Mesenchymal stem cell (in vitro differentiated cells and primary cell): ENCODE data around the gene CHRNB1.

Source experiments
- DNase-seq: peaks from one replicate; pipeline ENCODE4 v3.0.0-alpha.2; 2013
- H2AFZ ChIP-seq: one replicate; pipeline ENCODE4 v1.6.1; 2013; ENCODE audit warnings: low read depth, mild to moderate bottlenecking, control low read depth, inconsistent platforms, low read length, moderate library complexity
- H2AK5ac ChIP-seq: 2 replicates; pipeline ENCODE4 v1.6.1; 2013; ENCODE audit warnings: low read length, moderate library complexity, mild to moderate bottlenecking, inconsistent platforms; ENCODE audit not compliant: severe bottlenecking
- H2BK120ac ChIP-seq: one replicate; pipeline ENCODE4 v1.6.1; 2013; ENCODE audit warnings: low read depth, mild to moderate bottlenecking, inconsistent platforms, low read length, moderate library complexity
- H2BK12ac ChIP-seq, 2 experiments: one replicate each; pipeline ENCODE4 v1.6.1; 2013; ENCODE audit warnings: inconsistent platforms in 2 of 2, low read length in 2 of 2, mild to moderate bottlenecking in 2 of 2, moderate library complexity in 2 of 2, control low read depth in 1 of 2
- H2BK15ac ChIP-seq: one replicate; pipeline ENCODE4 v1.6.1; 2013; ENCODE audit warnings: mild to moderate bottlenecking, low read depth, inconsistent platforms; ENCODE audit not compliant: poor library complexity, severe bottlenecking
- H2BK5ac ChIP-seq: 2 replicates; pipeline ENCODE4 v1.6.1; 2013; ENCODE audit warnings: low read depth, mild to moderate bottlenecking, low read length, control low read depth, inconsistent platforms; ENCODE audit not compliant: poor library complexity, severe bottlenecking
- H3K14ac ChIP-seq, 2 experiments: one replicate each; pipeline ENCODE4 v1.6.1; 2013; ENCODE audit warnings: inconsistent platforms in 2 of 2, low read length in 2 of 2, control low read depth in 1 of 2, mild to moderate bottlenecking in 1 of 2, moderate library complexity in 1 of 2
- H3K18ac ChIP-seq, 2 experiments: one replicate each; pipeline ENCODE4 v1.6.1; 2013; ENCODE audit warnings: inconsistent platforms in 2 of 2, low read length in 2 of 2, control low read depth in 1 of 2, low read depth in 1 of 2, mild to moderate bottlenecking in 1 of 2
- H3K23ac ChIP-seq, 2 experiments: one replicate each; pipeline ENCODE4 v1.6.1; 2013; ENCODE audit warnings: inconsistent platforms in 2 of 2, low read length in 2 of 2, mild to moderate bottlenecking in 2 of 2, moderate library complexity in 2 of 2, control low read depth in 1 of 2
- H3K27ac ChIP-seq: 2 replicates; pipeline ENCODE4 v1.5.1; 2013; ENCODE audit warnings: mild to moderate bottlenecking, moderate library complexity, low read length, control low read depth, inconsistent platforms; ENCODE audit not compliant: poor library complexity, severe bottlenecking
- H3K27me3 ChIP-seq, 2 experiments: 2 replicates each; pipeline versions ENCODE4 v1.6.1 to v1.7.0; 2013; ENCODE audit warnings: low read length in 2 of 2, mild to moderate bottlenecking in 2 of 2, moderate library complexity in 2 of 2, control low read depth in 1 of 2, inconsistent platforms in 1 of 2; ENCODE audit not compliant: control insufficient read depth in 1 of 2, insufficient read depth in 1 of 2
- H3K36me3 ChIP-seq, 2 experiments: 2 replicates each; pipeline versions ENCODE4 v1.6.1 to v1.7.0; 2013; ENCODE audit warnings: low read length in 2 of 2, control low read depth in 1 of 2, inconsistent platforms in 1 of 2, low read depth in 1 of 2, mild to moderate bottlenecking in 1 of 2; ENCODE audit not compliant: insufficient read depth in 2 of 2, control insufficient read depth in 1 of 2
- H3K4ac ChIP-seq, 2 experiments: one replicate each; pipeline ENCODE4 v1.6.1; 2013; ENCODE audit warnings: inconsistent platforms in 2 of 2, low read length in 2 of 2, mild to moderate bottlenecking in 2 of 2, moderate library complexity in 2 of 2, control low read depth in 1 of 2, low read depth in 1 of 2
- H3K4me1 ChIP-seq: 2 replicates; pipeline ENCODE4 v1.6.1; 2013; ENCODE audit warnings: low read depth, low read length, control low read depth; ENCODE audit not compliant: control insufficient read depth, insufficient read depth
- H3K4me2 ChIP-seq: 2 replicates; pipeline ENCODE4 v1.6.1; 2013; ENCODE audit warnings: low read length, mild to moderate bottlenecking, inconsistent platforms; ENCODE audit not compliant: poor library complexity, severe bottlenecking
- H3K4me3 ChIP-seq, 2 experiments: 2 replicates each; pipeline versions ENCODE4 v1.5.1 to v1.7.0; 2013; ENCODE audit warnings: low read length in 2 of 2, mild to moderate bottlenecking in 2 of 2, control low read depth in 1 of 2, low read depth in 1 of 2; ENCODE audit not compliant: insufficient read depth in 1 of 2
- H3K79me1 ChIP-seq: replicated peaks from 2 replicates; pipeline ENCODE4 v1.6.1; 2013; ENCODE audit warnings: mild to moderate bottlenecking, control low read depth, low read length, inconsistent platforms; ENCODE audit not compliant: poor library complexity, severe bottlenecking
- H3K9ac ChIP-seq: 2 replicates; pipeline ENCODE4 v1.7.0; 2013; ENCODE audit warnings: mild to moderate bottlenecking, low read length, moderate library complexity
- H3K9me3 ChIP-seq: 2 replicates; pipeline ENCODE4 v1.7.0; 2013; ENCODE audit warnings: mild to moderate bottlenecking, low read length; ENCODE audit not compliant: control insufficient read depth
- H4K8ac ChIP-seq: one replicate; pipeline ENCODE4 v1.6.1; 2013; ENCODE audit warnings: inconsistent platforms, mild to moderate bottlenecking, low read length, moderate library complexity
- H4K91ac ChIP-seq: one replicate; pipeline ENCODE4 v1.6.1; 2013; ENCODE audit warnings: mild to moderate bottlenecking, low read length, inconsistent platforms
- WGBS: methylation state at CpG from one replicate; pipeline ENCODE4 v1.1.7; 2013; ENCODE audit warnings: mixed read lengths; 5-methylcytosine and 5-hydroxymethylcytosine counted together

CHRNB1 gene

DNA sequence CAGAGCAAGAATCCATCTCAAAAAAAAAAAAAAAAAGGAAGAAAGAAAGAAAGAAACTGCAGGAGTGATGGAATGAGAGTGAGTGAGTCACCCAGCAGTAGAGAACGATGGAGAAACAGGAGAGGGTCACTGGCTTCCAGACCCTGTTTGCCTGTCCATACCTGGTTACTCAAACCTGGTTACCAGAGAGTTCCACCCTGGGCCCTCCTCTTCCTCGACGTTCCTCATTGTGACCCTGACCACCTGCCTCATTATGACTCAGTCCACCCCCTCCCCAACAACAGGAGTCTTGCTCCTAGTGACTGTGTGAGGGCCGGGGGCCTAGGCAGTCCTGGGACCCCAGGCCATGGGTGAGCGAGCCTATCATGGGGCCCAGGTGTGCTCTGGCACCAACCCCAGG, 16.3 kb upstream of the CHRNB1 start, which contains the start of gene SPEM3:
TSS of gene SPEM3 (plus strand) at position 301 of the 400 bp plus-strand sequence. CDS start at position 347, 46 bp downstream.
- no peaks in the 10 kb centered on the region for H3K4me1 ChIP-seq
- H3K79me1 ChIP-seq = no peaks in the 10 kb centered on the region
- H2BK5ac ChIP-seq = no peak within 1 kb of the TSS
- H4K8ac ChIP-seq = no peak within 1 kb of the TSS
- no peak within 1 kb of the TSS for H2BK120ac ChIP-seq
- no peak within 1 kb of the TSS for H3K4me3 ChIP-seq
- no peak within 1 kb of the TSS for H3K4ac ChIP-seq
- WGBS = 69% methylated on average over 5 of the region's 5 CpGs
- H2AFZ ChIP-seq = no peak within 1 kb of the TSS
- H2BK12ac ChIP-seq = no peak within 1 kb of the TSS
- H3K18ac ChIP-seq = no peak within 1 kb of the TSS
- H3K4me2 ChIP-seq = no peak within 1 kb of the TSS
- H3K14ac ChIP-seq = no peak within 1 kb of the TSS
- H3K36me3 ChIP-seq = no peaks in the 10 kb centered on the region
- H2BK15ac ChIP-seq = no peak within 1 kb of the TSS
- no peak for DNase-seq
- peak within 1 kb of the TSS in 1 of 2 experiments; percentile 29 for H3K23ac ChIP-seq
- no peak within 1 kb of the TSS for H3K9ac ChIP-seq
- H4K91ac ChIP-seq = no peak within 1 kb of the TSS
- H3K9me3 ChIP-seq = no peaks in the 10 kb centered on the region
- no peak within 1 kb of the TSS for H2AK5ac ChIP-seq
- no peak within 1 kb of the TSS for H3K27ac ChIP-seq
- H3K27me3 ChIP-seq = peaks cover 0 to 8% of the 10 kb centered on the region in 2 experiments

DNA sequence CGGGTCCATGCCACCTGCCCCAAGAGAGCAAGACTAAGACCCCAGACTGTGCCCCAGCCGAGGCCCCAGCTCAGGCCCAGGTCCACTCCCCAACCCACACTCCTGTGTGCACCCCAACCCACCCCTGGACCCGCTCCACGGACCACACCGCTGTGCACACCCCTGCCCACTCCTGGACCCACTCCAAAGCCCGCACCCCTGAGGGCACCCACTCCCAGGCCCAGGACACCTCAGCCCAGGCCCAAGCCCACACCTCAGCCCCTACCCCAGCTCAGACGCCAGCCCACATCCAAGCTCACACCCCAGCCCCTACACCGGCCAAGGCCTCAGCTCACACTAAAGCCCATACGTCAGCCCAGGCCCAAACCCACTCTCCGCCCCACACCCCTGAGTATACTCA, 15.1 kb upstream of the CHRNB1 start:
- Histone ChIP-seq H2BK12ac (no peak overlapping the region), H3K9ac (no peak overlapping the region), H3K14ac (no peak overlapping the region), H3K9me3 (no peaks in the 10 kb centered on the region), H2BK15ac (no peak overlapping the region), H3K36me3 (no peaks in the 10 kb centered on the region), H2BK5ac (no peak overlapping the region), H4K8ac (no peak overlapping the region), H3K4me1 (no peaks in the 10 kb centered on the region), H3K23ac (no peak overlapping the region), H4K91ac (no peak overlapping the region), H2AK5ac (no peak overlapping the region), H2BK120ac (no peak overlapping the region), H3K79me1 (no peaks in the 10 kb centered on the region), H3K27ac (no peak overlapping the region), H3K4me3 (no peak overlapping the region), H3K4ac (no peak overlapping the region), H3K4me2 (no peak overlapping the region), H3K18ac (no peak overlapping the region), H2AFZ (no peak overlapping the region), H3K27me3 (peaks cover 0 to 8% of the 10 kb centered on the region in 2 experiments)
- no peak for DNase-seq
- 93% methylated on average over 10 of the region's 10 CpGs for WGBS

DNA sequence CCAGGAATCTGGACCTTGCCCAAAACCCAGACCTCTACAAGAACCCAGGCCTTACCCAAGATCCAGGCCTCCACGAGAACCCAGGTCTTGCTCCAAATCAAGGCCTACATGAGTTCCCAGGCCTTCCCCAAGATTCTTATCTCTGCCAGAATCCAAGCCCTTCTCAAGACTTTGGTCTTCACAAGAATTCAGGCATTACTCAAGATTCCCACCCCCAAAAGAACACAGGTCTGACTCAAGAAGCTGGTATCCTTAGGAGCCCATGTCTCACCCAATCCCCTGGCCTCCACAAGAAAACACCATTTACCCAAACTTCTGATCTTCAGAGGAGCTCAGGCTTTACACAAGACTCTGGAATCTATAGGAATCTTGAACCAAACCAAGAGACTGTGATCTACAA, 13.6 kb upstream of the CHRNB1 start:
- no peak for DNase-seq
- H3K9me3 ChIP-seq = no peaks in the 10 kb centered on the region
- peaks cover under 1% of the 10 kb centered on the region for H3K79me1 ChIP-seq
- no peak overlapping the region for H3K14ac ChIP-seq
- H3K18ac ChIP-seq = no peak overlapping the region
- no peak overlapping the region for H2AFZ ChIP-seq
- no peak overlapping the region for H2BK15ac ChIP-seq
- no peak overlapping the region for H3K9ac ChIP-seq
- no peaks in the 10 kb centered on the region for H3K36me3 ChIP-seq
- no peak overlapping the region for H3K4me2 ChIP-seq
- no peak overlapping the region for H3K27ac ChIP-seq
- no peak overlapping the region for H4K91ac ChIP-seq
- no peak overlapping the region for H2BK5ac ChIP-seq
- no peak overlapping the region for H3K4me3 ChIP-seq
- WGBS = 65% methylated on average over 1 of the region's 1 CpG
- no peak overlapping the region for H3K23ac ChIP-seq
- H3K27me3 ChIP-seq = peaks cover 0 to 2% of the 10 kb centered on the region in 2 experiments
- H2AK5ac ChIP-seq = no peak overlapping the region
- no peak overlapping the region for H4K8ac ChIP-seq
- no peak overlapping the region for H2BK12ac ChIP-seq
- no peak overlapping the region for H2BK120ac ChIP-seq
- no peak overlapping the region for H3K4ac ChIP-seq
- H3K4me1 ChIP-seq = peaks cover 6% of the 10 kb centered on the region

DNA sequence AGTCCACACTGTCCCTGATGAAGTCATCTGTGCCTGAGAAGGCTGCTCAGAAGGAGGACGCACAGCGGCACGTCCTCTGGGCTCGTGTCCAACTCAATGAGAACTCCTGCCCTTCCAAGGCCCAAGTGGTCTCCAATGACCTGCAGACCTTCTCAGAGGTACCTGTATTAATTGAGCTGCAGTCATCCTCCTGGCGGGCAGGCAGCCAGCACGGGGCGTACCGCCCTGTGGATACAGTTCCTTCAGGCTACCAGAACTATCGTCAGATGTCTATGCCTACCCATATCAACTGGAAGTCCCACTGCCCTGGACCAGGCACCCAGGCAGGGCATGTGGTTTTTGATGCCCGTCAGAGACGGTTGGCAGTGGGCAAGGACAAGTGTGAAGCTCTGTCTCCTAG, 12.6 kb upstream of the CHRNB1 start:
- Histone ChIP-seq H3K9ac (no peak overlapping the region), H2BK120ac (no peak overlapping the region), H3K9me3 (no peaks in the 10 kb centered on the region), H3K14ac (no peak overlapping the region), H3K36me3 (no peaks in the 10 kb centered on the region), H4K8ac (no peak overlapping the region), H3K79me1 (peaks cover 5% of the 10 kb centered on the region), H3K4ac (no peak overlapping the region), H3K27ac (no peak overlapping the region), H3K4me2 (no peak overlapping the region), H3K23ac (no peak overlapping the region), H2AK5ac (no peak overlapping the region), H2BK15ac (no peak overlapping the region), H3K27me3 (peaks cover under 1 to 5% of the 10 kb centered on the region in 2 experiments), H2BK5ac (no peak overlapping the region), H2AFZ (no peak overlapping the region), H3K4me1 (peaks cover 16% of the 10 kb centered on the region), H3K4me3 (no peak overlapping the region), H4K91ac (no peak overlapping the region), H2BK12ac (no peak overlapping the region), H3K18ac (no peak overlapping the region)
- no peak for DNase-seq
- 93% methylated on average over 11 of the region's 11 CpGs for WGBS
